Astrocyte of the cerebellum (primary cell): Measurements from ENCODE around the gene SLC35G6.

Source experiments
- DNase-seq: peaks from one replicate; pipeline ENCODE4 v3.0.0-alpha.2; 2011; ENCODE audit warnings: low read depth
- H3K4me3 ChIP-seq: 2 replicates; pipeline ENCODE4 v1.5.1; 2011; ENCODE audit warnings: mild to moderate bottlenecking, low read depth, low read length, moderate library complexity
- CTCF ChIP-seq: IDR thresholded peaks from 2 replicates; pipeline ENCODE4 v1.5.1; 2012; ENCODE audit warnings: low read length, low read depth, moderate library complexity, mild to moderate bottlenecking; ENCODE audit errors: missing control alignments
- in situ Hi-C: cut with HindIII; loops from 2 replicates; pipeline ENCODE4 v1.10.0; 2017; ENCODE audit warnings: low sequenced_read_pairs

Gene SLC35G6

GRCh38 chr17:7460850-7461660 lies 20.2 kb upstream of the SLC35G6 start:
- H3K4me3 ChIP-seq, result no peak overlapping the region
- in situ Hi-C loops, result no loop called here
- no peak for TF ChIP-seq CTCF
- no peak for DNase-seq

- no peak overlapping the region for H3K4me3 ChIP-seq
- no peak for TF ChIP-seq CTCF
- DNase-seq, result no peak
- in situ Hi-C loops, result no loop called here
Measured at GRCh38 chr17:7462474-7463371, 18.5 kb upstream of the SLC35G6 start.

- in situ Hi-C loops, result no loop called here
- H3K4me3 ChIP-seq, result no peak overlapping the region
- DNase-seq, result no peak
- TF ChIP-seq CTCF, result no peak
Measured at GRCh38 chr17:7463372-7463846, 17.8 kb upstream of the SLC35G6 start.

- H3K4me3 ChIP-seq, result no peak overlapping the region
- no peak for TF ChIP-seq CTCF
- in situ Hi-C loops, result no loop called here
- no peak for DNase-seq
Measured at GRCh38 chr17:7464081-7464480, 17.2 kb upstream of the SLC35G6 start.

GRCh38 chr17:7465597-7466275 lies 15.5 kb upstream of the SLC35G6 start:
- no peak overlapping the region for H3K4me3 ChIP-seq
- no peak for TF ChIP-seq CTCF
- no peak for DNase-seq
- in situ Hi-C loops, result no loop called here

- no peak for DNase-seq
- no peak overlapping the region for H3K4me3 ChIP-seq
- TF ChIP-seq CTCF, result no peak
- in situ Hi-C loops, result no loop called here
Measured at GRCh38 chr17:7466318-7466638, 15.0 kb upstream of the SLC35G6 start.
